HUES6 (cell line): ENCODE data around the gene PLD3.

Experiments used
- H3K27ac ChIP-seq: 2 replicates; pipeline ENCODE4 v1.7.0; 2013; ENCODE audit warnings: low read depth, mild to moderate bottlenecking, low read length, inconsistent platforms
- H3K27me3 ChIP-seq: 2 replicates; pipeline ENCODE4 v1.6.1; 2013; ENCODE audit warnings: low read length; ENCODE audit not compliant: control insufficient read depth, insufficient read depth
- H3K36me3 ChIP-seq: 2 replicates; pipeline ENCODE4 v1.6.1; 2013; ENCODE audit warnings: low read length; ENCODE audit not compliant: control insufficient read depth, insufficient read depth
- H3K4me1 ChIP-seq: 2 replicates; pipeline ENCODE4 v1.6.1; 2013; ENCODE audit warnings: low read length; ENCODE audit not compliant: control insufficient read depth, insufficient read depth
- H3K4me3 ChIP-seq: 2 replicates; pipeline ENCODE4 v1.5.1; 2013; ENCODE audit warnings: low read depth, low read length
- H3K9ac ChIP-seq: one replicate; pipeline ENCODE4 v1.6.1; 2013; ENCODE audit warnings: mild to moderate bottlenecking, low read length
- H3K9me3 ChIP-seq: 2 replicates; pipeline ENCODE4 v1.6.1; 2013; ENCODE audit warnings: low read depth, low read length; ENCODE audit not compliant: control insufficient read depth, insufficient read depth

PLD3 gene

GRCh38 chr19:40378509-40378908 lies 30.0 kb downstream of the PLD3 start:
- Histone ChIP-seq H3K4me3 (no peak overlapping the region), H3K4me1 (no peaks in the 10 kb centered on the region), H3K27ac (no peak overlapping the region), H3K9ac (no peak overlapping the region), H3K36me3 (peaks cover 55% of the 10 kb centered on the region), H3K9me3 (no peaks in the 10 kb centered on the region), H3K27me3 (no peaks in the 10 kb centered on the region)

- peaks cover 5% of the 10 kb centered on the region for H3K4me1 ChIP-seq
- peaks cover 46% of the 10 kb centered on the region for H3K36me3 ChIP-seq
- no peaks in the 10 kb centered on the region for H3K9me3 ChIP-seq
- no peak overlapping the region for H3K4me3 ChIP-seq
- no peaks in the 10 kb centered on the region for H3K27me3 ChIP-seq
- no peak overlapping the region for H3K9ac ChIP-seq
- H3K27ac ChIP-seq = no peak overlapping the region
These were observed 31.1 kb downstream of the PLD3 start for GRCh38 chr19:40379446-40380198.

GRCh38 chr19:40380199-40381037 lies 31.9 kb downstream of the PLD3 start:
- no peak overlapping the region for H3K4me3 ChIP-seq
- H3K4me1 ChIP-seq = peaks cover 5% of the 10 kb centered on the region
- H3K9me3 ChIP-seq = no peaks in the 10 kb centered on the region
- H3K36me3 ChIP-seq = peaks cover 45% of the 10 kb centered on the region
- no peak overlapping the region for H3K9ac ChIP-seq
- no peak overlapping the region for H3K27ac ChIP-seq
- no peaks in the 10 kb centered on the region for H3K27me3 ChIP-seq

GRCh38 chr19:40381321-40381720 lies 32.8 kb downstream of the PLD3 start:
- Histone ChIP-seq H3K27ac (no peak overlapping the region), H3K4me1 (peaks cover 5% of the 10 kb centered on the region), H3K36me3 (peaks cover 38% of the 10 kb centered on the region), H3K4me3 (no peak overlapping the region), H3K9me3 (no peaks in the 10 kb centered on the region), H3K9ac (no peak overlapping the region), H3K27me3 (no peaks in the 10 kb centered on the region)

- Histone ChIP-seq H3K4me3 (no peak overlapping the region), H3K9me3 (no peaks in the 10 kb centered on the region), H3K27ac (no peak overlapping the region), H3K27me3 (no peaks in the 10 kb centered on the region), H3K9ac (no peak overlapping the region), H3K4me1 (peaks cover 5% of the 10 kb centered on the region), H3K36me3 (peaks cover 18% of the 10 kb centered on the region)
These were observed 35.3 kb downstream of the PLD3 start for GRCh38 chr19:40383668-40384248.

GRCh38 chr19:40387155-40387554 lies 38.7 kb downstream of the PLD3 start:
- no peaks in the 10 kb centered on the region for H3K27me3 ChIP-seq
- H3K4me1 ChIP-seq = peaks cover 5% of the 10 kb centered on the region
- H3K27ac ChIP-seq = no peak overlapping the region
- no peak overlapping the region for H3K4me3 ChIP-seq
- no peak overlapping the region for H3K9ac ChIP-seq
- no peaks in the 10 kb centered on the region for H3K9me3 ChIP-seq
- H3K36me3 ChIP-seq = no peaks in the 10 kb centered on the region

- Histone ChIP-seq H3K36me3 (no peaks in the 10 kb centered on the region), H3K27ac (no peak overlapping the region), H3K27me3 (no peaks in the 10 kb centered on the region), H3K9ac (no peak overlapping the region), H3K9me3 (no peaks in the 10 kb centered on the region), H3K4me3 (no peak overlapping the region), H3K4me1 (peaks cover 5% of the 10 kb centered on the region)
These were observed 40.0 kb downstream of the PLD3 start for GRCh38 chr19:40388481-40388880.

- Histone ChIP-seq H3K9me3 (no peaks in the 10 kb centered on the region), H3K9ac (no peak overlapping the region), H3K27ac (no peak overlapping the region), H3K36me3 (no peaks in the 10 kb centered on the region), H3K4me3 (no peak overlapping the region), H3K27me3 (no peaks in the 10 kb centered on the region), H3K4me1 (no peaks in the 10 kb centered on the region)
These were observed 41.0 kb downstream of the PLD3 start for GRCh38 chr19:40389404-40390083.

GRCh38 chr19:40390084-40390742 lies 41.7 kb downstream of the PLD3 start, which contains the start of gene HIPK4:
Gene HIPK4 (minus strand): TSS chr19:40390181. CDS start chr19:40389902, 279 bp downstream.
- H3K27me3 ChIP-seq = no peaks in the 10 kb centered on the region
- H3K4me1 ChIP-seq = no peaks in the 10 kb centered on the region
- no peak within 1 kb of the TSS for H3K9ac ChIP-seq

GRCh38 chr19:40392123-40392522 lies 43.6 kb downstream of the PLD3 start:
- no peak overlapping the region for H3K27ac ChIP-seq
- peaks cover 15% of the 10 kb centered on the region; the same call in 1 of the 2 replicates for H3K27me3 ChIP-seq
- H3K36me3 ChIP-seq = no peaks in the 10 kb centered on the region
- no peak overlapping the region for H3K4me3 ChIP-seq
- H3K4me1 ChIP-seq = no peaks in the 10 kb centered on the region
- no peaks in the 10 kb centered on the region for H3K9me3 ChIP-seq
- H3K9ac ChIP-seq = no peak overlapping the region

More at GRCh38 chr19:40390084-40390742, 41.7 kb downstream of the PLD3 start, which contains the start of gene HIPK4:
- H3K9me3 ChIP-seq = no peaks in the 10 kb centered on the region
- no peaks in the 10 kb centered on the region for H3K36me3 ChIP-seq
- no peak within 1 kb of the TSS for H3K27ac ChIP-seq
- H3K4me3 ChIP-seq = no peak within 1 kb of the TSS
